ENCODE data around the gene TMEM87B.
"Not testable (repeated sequence)": the region's sequence is repeated elsewhere in the genome, so short reads cannot be mapped to it uniquely, and the experiment has no call there.

The TMEM87B gene

GRCh38 chr2:112032689-112033465 lies 22.2 kb upstream of the TMEM87B start:
- peak; percentile 47 for DNase-seq (ENCODE audit: low read depth)

GRCh38 chr2:112033600-112033999 lies 21.5 kb upstream of the TMEM87B start:
- no peak for DNase-seq (ENCODE audit: low read depth)

- no peak for DNase-seq (ENCODE audit: low read depth)
Observed at GRCh38 chr2:112034924-112035323, 20.1 kb upstream of the TMEM87B start.

- DNase-seq (ENCODE audit: low read depth), result no peak
Observed at GRCh38 chr2:112035786-112036185, 19.3 kb upstream of the TMEM87B start.

GRCh38 chr2:112039556-112039955 lies 15.5 kb upstream of the TMEM87B start:
- not testable (repeated sequence) for DNase-seq (ENCODE audit: low read depth)

- DNase-seq (ENCODE audit: low read depth), result not testable (repeated sequence)
Observed at GRCh38 chr2:112040066-112040465, 15.0 kb upstream of the TMEM87B start.

GRCh38 chr2:112041460-112041859 lies 13.6 kb upstream of the TMEM87B start:
- DNase-seq (ENCODE audit: low read depth), result not testable (repeated sequence)

- DNase-seq (ENCODE audit: low read depth), result no peak
Observed at GRCh38 chr2:112045446-112046014, 9.5 kb upstream of the TMEM87B start.

GRCh38 chr2:112046231-112046630 lies 8.8 kb upstream of the TMEM87B start:
- DNase-seq (ENCODE audit: low read depth), result no peak

GRCh38 chr2:112047537-112048235 lies 7.4 kb upstream of the TMEM87B start:
- DNase-seq (ENCODE audit: low read depth), result no peak

- no peak for DNase-seq (ENCODE audit: low read depth)
Observed at GRCh38 chr2:112048236-112048592, 6.9 kb upstream of the TMEM87B start.

GRCh38 chr2:112048887-112049286 lies 6.2 kb upstream of the TMEM87B start:
- DNase-seq (ENCODE audit: low read depth), result peak; percentile 21

- DNase-seq (ENCODE audit: low read depth), result no peak
Observed at GRCh38 chr2:112050316-112050715, 4.8 kb upstream of the TMEM87B start.

GRCh38 chr2:112053917-112054846 lies 887 bp upstream of the TMEM87B start:
- peak; percentile 86 for DNase-seq (ENCODE audit: low read depth)

GRCh38 chr2:112055730-112056625 lies 909 bp downstream of the TMEM87B start:
- DNase-seq (ENCODE audit: low read depth), result peak; percentile 89

GRCh38 chr2:112056626-112056987 lies 1.5 kb downstream of the TMEM87B start:
- no peak for DNase-seq (ENCODE audit: low read depth)

- DNase-seq (ENCODE audit: low read depth), result no peak
Observed at GRCh38 chr2:112059671-112060070, 4.6 kb downstream of the TMEM87B start.

- DNase-seq (ENCODE audit: low read depth), result no peak
Observed at GRCh38 chr2:112061299-112061698, 6.2 kb downstream of the TMEM87B start.

GRCh38 chr2:112061840-112062239 lies 6.8 kb downstream of the TMEM87B start:
- DNase-seq (ENCODE audit: low read depth), result no peak

- no peak for DNase-seq (ENCODE audit: low read depth)
Observed at GRCh38 chr2:112062894-112063293, 7.8 kb downstream of the TMEM87B start.

- DNase-seq (ENCODE audit: low read depth), result peak; percentile 1
Observed at GRCh38 chr2:112065486-112065885, 10.4 kb downstream of the TMEM87B start.
